IPS-NIHi7 (cell line): ENCODE results near the gene SLC9A8.
"Not testable (repeated sequence)": the region's sequence is repeated elsewhere in the genome, so short reads cannot be mapped to it uniquely, and the experiment has no call there.

Experiments
- DNase-seq: peaks from one replicate; pipeline ENCODE4 v3.0.0; 2012; ENCODE audit warnings: mixed read lengths; ENCODE audit errors: extremely low spot score

SLC9A8 gene

GRCh38 chr20:49893242-49894072 is 80.8 kb downstream of the SLC9A8 start:
- no peak for DNase-seq

- no peak for DNase-seq
Measured at GRCh38 chr20:49894073-49894470, 81.4 kb downstream of the SLC9A8 start.

- not testable (repeated sequence) for DNase-seq
Measured at GRCh38 chr20:49895474-49896093, 83.0 kb downstream of the SLC9A8 start.

- DNase-seq, result no peak
Measured at GRCh38 chr20:49896204-49896603, 83.6 kb downstream of the SLC9A8 start.

- DNase-seq, result no peak
Measured at GRCh38 chr20:49899541-49900383, 87.1 kb downstream of the SLC9A8 start.

GRCh38 chr20:49901588-49901987 is 89.0 kb downstream of the SLC9A8 start:
- no peak for DNase-seq

GRCh38 chr20:49904440-49905214 is 92.0 kb downstream of the SLC9A8 start:
- no peak for DNase-seq

- no peak for DNase-seq
Measured at GRCh38 chr20:49905415-49906091, 92.9 kb downstream of the SLC9A8 start.

GRCh38 chr20:49906101-49906604 is 93.5 kb downstream of the SLC9A8 start:
- peak; percentile 5 for DNase-seq

GRCh38 chr20:49906615-49907154 is 94.1 kb downstream of the SLC9A8 start:
- DNase-seq, result no peak

GRCh38 chr20:49907405-49908257 is 95.0 kb downstream of the SLC9A8 start:
- no peak for DNase-seq

- no peak for DNase-seq
Measured at GRCh38 chr20:49908258-49908565, 95.6 kb downstream of the SLC9A8 start.

GRCh38 chr20:49909499-49910339 is 97.1 kb downstream of the SLC9A8 start:
- peak; percentile 62 for DNase-seq

GRCh38 chr20:49910340-49910706 is 97.7 kb downstream of the SLC9A8 start:
- DNase-seq, result no peak

GRCh38 chr20:49913399-49914047 is 100.9 kb downstream of the SLC9A8 start:
- no peak for DNase-seq

GRCh38 chr20:49914310-49915117 is 101.9 kb downstream of the SLC9A8 start:
- peak; percentile 50 for DNase-seq

- DNase-seq, result no peak
Measured at GRCh38 chr20:49915118-49915379, 102.4 kb downstream of the SLC9A8 start.
